ENCODE data around the gene PRRT2. TPM values are rescaled to one million over a fixed set of nuclear protein-coding genes. Genes with fewer than 3 reads are reported as not detected.

PRRT2 gene
- total and polyA plus RNA-seq, 10 donors = 0.15 to 2.1 (median 0.65) TPM; not detected in 2

- peaks cover 46 to 80% (median 68%) of the 10 kb centered on the region in 6 donors for H3K4me1 ChIP-seq
- intact Hi-C loops (cut with DNase I; ENCODE audit: low total_unique reads) = no loop called here
- 50 to 65% (median 54%) methylated on average over 17 to 23 of the region's 23 CpGs for WGBS, 5 donors
These were observed 1.9 kb upstream of the PRRT2 start for GRCh38 chr16:29809850-29810698.

DNA sequence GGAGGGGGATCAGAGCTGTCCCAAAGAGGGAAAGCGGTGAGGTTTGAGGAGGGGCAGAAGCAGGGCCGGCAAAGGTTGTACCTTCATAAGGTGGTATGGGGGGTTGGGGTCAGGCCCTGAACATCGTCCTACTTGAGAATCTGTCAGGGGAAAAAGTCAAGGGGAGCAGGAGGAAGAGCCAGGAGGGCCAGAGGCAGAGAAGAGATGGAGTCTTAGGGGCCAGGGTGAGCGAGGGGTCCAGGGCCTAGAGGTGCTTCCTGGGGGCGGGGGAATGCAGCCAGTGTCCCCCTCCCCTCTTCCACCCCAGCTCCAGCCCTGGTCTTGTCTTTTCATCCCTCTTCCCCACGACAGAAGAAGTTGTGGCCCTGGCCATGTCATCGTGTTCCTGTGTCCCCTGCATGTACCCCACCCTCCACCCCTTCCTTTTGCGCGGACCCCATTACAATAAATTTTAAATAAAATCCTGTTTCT, 1.3 kb upstream of the PRRT2 start:
- Histone ChIP-seq H3K4me1 (peaks cover 48 to 87% (median 73%) of the 10 kb centered on the region in 6 donors), H3K27me3 (replicated peaks in 1 of 7) (peaks cover 0 to 19% (median 10%) of the 10 kb centered on the region in 7 donors), H3K9me3 (no peaks in the 10 kb centered on the region), H3K4me3 (peak overlapping the region in 7 of 8 donors; percentile 42 to 76 (median 49)), H3K27ac (peak overlapping the region in 7 of 8 donors; percentile 69 to 100 (median 93)), H3K36me3 (peaks cover 0 to 27% (median 19%) of the 10 kb centered on the region in 6 donors)
- WGBS, 5 donors = 37 to 53% (median 40%) methylated on average over 9 of the region's 9 CpGs
- TF ChIP-seq, protein P1, sequence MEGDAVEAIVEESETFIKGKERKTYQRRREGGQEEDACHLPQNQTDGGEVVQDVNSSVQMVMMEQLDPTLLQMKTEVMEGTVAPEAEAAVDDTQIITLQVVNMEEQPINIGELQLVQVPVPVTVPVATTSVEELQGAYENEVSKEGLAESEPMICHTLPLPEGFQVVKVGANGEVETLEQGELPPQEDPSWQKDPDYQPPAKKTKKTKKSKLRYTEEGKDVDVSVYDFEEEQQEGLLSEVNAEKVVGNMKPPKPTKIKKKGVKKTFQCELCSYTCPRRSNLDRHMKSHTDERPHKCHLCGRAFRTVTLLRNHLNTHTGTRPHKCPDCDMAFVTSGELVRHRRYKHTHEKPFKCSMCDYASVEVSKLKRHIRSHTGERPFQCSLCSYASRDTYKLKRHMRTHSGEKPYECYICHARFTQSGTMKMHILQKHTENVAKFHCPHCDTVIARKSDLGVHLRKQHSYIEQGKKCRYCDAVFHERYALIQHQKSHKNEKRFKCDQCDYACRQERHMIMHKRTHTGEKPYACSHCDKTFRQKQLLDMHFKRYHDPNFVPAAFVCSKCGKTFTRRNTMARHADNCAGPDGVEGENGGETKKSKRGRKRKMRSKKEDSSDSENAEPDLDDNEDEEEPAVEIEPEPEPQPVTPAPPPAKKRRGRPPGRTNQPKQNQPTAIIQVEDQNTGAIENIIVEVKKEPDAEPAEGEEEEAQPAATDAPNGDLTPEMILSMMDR (IDR thresholded peaks at IDR 0.05 in 8 of 11, conservative IDR thresholded peaks at IDR 0.05 in 3 of 11) = no peak
- TF ChIP-seq POLR2AphosphoS5 (IDR thresholded peaks at IDR 0.05) = no peak
- no peak for TF ChIP-seq POLR2A (IDR thresholded peaks at IDR 0.05)
- no peak for DNase-seq
- intact Hi-C loops (cut with DNase I; ENCODE audit: low total_unique reads) = no loop called here

More at GRCh38 chr16:29809850-29810698, 1.9 kb upstream of the PRRT2 start:
- Histone ChIP-seq H3K36me3 (peaks cover 0 to 27% (median 19%) of the 10 kb centered on the region in 6 donors), H3K9me3 (no peaks in the 10 kb centered on the region), H3K27me3 (replicated peaks in 1 of 7) (peaks cover 0 to 19% (median 10%) of the 10 kb centered on the region in 7 donors), H3K27ac (peak overlapping the region in 7 of 8 donors; percentile 46 to 100 (median 93)), H3K4me3 (peak overlapping the region in 2 of 8 donors; percentile 0 to 92)
- DNase-seq = peak; percentile 84
- TF ChIP-seq, protein P1 (IDR thresholded peaks at IDR 0.05 in 8 of 11, conservative IDR thresholded peaks at IDR 0.05 in 3 of 11) = no peak
- TF ChIP-seq POLR2AphosphoS5 (IDR thresholded peaks at IDR 0.05) (peak in 1 of 3 donors; percentile 68), POLR2A (IDR thresholded peaks at IDR 0.05) (no peak)

DNA sequence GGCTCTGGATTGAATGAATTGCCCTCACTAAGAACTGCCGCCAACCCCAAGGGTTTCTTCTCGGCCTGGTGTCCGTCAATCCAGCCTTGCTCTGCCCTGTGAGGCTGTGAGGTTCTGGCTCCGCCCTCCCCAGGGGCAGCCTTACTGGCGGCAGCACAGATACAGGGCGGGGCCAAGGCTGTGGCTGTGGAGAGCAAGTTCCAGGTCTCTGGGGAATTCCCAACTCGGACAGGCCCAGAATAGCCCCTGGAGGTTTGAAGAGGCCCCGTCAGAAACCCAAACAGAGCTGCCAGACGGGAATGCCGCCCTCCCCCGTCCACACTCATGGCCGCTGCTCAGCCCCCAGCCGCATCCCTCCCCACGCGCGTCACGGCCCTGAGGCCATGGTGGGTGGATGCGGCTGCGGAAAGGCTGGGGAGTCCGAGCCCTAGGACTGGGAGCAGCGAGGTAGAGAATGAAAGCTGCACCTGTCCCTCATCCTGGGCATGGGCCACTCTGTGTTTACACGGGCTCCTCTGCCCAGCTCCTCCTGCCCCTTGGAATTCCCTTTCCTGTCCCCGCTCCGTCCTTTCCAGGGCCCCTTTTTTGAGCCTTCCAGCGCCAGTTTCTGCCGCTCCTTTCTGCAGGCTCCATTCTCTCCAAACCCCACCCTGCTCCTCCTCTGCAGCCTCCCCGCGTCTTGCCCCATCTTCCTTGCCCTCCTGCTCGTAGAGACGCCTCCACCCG, 660 bp upstream of the PRRT2 start:
- peak overlapping the region; percentile 57 to 100 (median 86) for H3K27ac ChIP-seq
- H3K36me3 ChIP-seq = peaks cover 0 to 27% (median 19%) of the 10 kb centered on the region in 6 donors

More for the DNA sequence above, 660 bp upstream of the PRRT2 start:
- Histone ChIP-seq H3K9me3 (no peaks in the 10 kb centered on the region), H3K4me3 (peak overlapping the region; percentile 39 to 76 (median 46)), H3K27me3 (replicated peaks in 1 of 7) (peaks cover 0 to 19% (median 10%) of the 10 kb centered on the region in 7 donors), H3K4me1 (peaks cover 48 to 87% (median 76%) of the 10 kb centered on the region in 6 donors)
- intact Hi-C loops (cut with DNase I; ENCODE audit: low total_unique reads) = no loop called here
- TF ChIP-seq, protein P1 (IDR thresholded peaks at IDR 0.05 in 8 of 11, conservative IDR thresholded peaks at IDR 0.05 in 3 of 11) = peak in 1 of 11 experiments; percentile 18
- TF ChIP-seq POLR2A (IDR thresholded peaks at IDR 0.05) (no peak), POLR2AphosphoS5 (IDR thresholded peaks at IDR 0.05) (peak; percentile 78 to 90 (median 79))
- WGBS, 5 donors = 1 to 2% (median 2%) methylated on average over 17 to 31 of the region's 31 CpGs
- peak; percentile 96 for DNase-seq

Data from spleen (tissue), 11 donors.